HFFc6 (cell line): ENCODE results near the gene JADE2. TPM values are rescaled to one million over a fixed set of nuclear protein-coding genes. Genes with fewer than 3 reads are reported as not detected.
"Not testable (repeated sequence)": the region's sequence is repeated elsewhere in the genome, so short reads cannot be mapped to it uniquely, and the experiment has no call there.

Experiments
- DNase-seq: peaks from one replicate; pipeline ENCODE4 v3.0.0-alpha.2; 2018
- H3K27ac Mint-ChIP-seq: 2 replicates; pipeline ENCODE4 v1.8.0; 2020; ENCODE audit warnings: mild to moderate bottlenecking, mixed read lengths
- H3K27me3 Mint-ChIP-seq: 2 replicates; pipeline ENCODE4 v1.8.0; 2021; ENCODE audit warnings: mild to moderate bottlenecking, moderate library complexity, mixed read lengths; ENCODE audit not compliant: insufficient read depth
- H3K36me3 Mint-ChIP-seq: 2 replicates; pipeline ENCODE4 v1.8.0; 2021; ENCODE audit warnings: low read depth, mixed read lengths
- H3K4me1 Mint-ChIP-seq: 2 replicates; pipeline ENCODE4 v1.8.0; 2020; ENCODE audit warnings: low read depth, mixed read lengths
- H3K4me3 Mint-ChIP-seq: 2 replicates; pipeline ENCODE4 v1.8.0; 2020; ENCODE audit warnings: mild to moderate bottlenecking, moderate library complexity, mixed read lengths
- H3K9me3 Mint-ChIP-seq: 2 replicates; pipeline ENCODE4 v1.8.0; 2020; ENCODE audit warnings: mild to moderate bottlenecking, mixed read lengths
- total RNA-seq, 6 experiments: library from RNA; stranded (reverse); fragmentation: NEBNext Ultra II Directional; extraction: Animal tissue kit (Norgen Biotek cat#: 25700); gene quantifications; 2 replicates in 1 of 6; 3 replicates in 5 of 6; pipeline ENCODE4 v1.2.3, GENCODE V29; 2021
- TF ChIP-seq, protein P1 (sequence below): fragments of 200-600 bp; sonication (generic); IDR thresholded peaks from 2 replicates; pipeline ENCODE4 v1.5.0; 2021; ENCODE audit warnings: antibody characterized with exemption, mild to moderate bottlenecking

The JADE2 gene
- total RNA-seq, 6 experiments from 2014 or later = 32.8 to 41.0 (median 39.6) TPM

DNA sequence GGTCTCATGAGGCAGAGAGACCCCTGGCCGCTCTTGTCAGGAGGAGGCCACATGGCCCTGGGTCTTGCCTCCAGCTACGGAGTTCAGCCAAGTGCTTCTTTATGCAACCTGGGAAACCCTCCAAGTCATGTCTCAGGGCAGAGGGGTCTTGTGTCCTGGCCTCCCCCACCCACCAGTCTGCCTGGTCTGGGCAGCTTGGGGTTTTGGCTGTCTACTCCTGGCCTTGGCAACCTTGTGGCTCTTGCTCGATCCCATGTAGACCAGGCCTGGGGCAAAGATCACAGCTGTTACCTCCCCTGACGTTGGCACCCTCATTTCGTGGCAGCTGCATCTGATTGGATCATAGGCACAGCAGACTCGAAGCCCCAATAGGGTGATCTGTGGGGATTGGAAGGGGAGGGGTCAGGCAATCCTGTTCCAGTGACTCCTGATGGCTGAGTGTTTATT lies 28.4 kb downstream of the JADE2 start:
- Mint-ChIP-seq H3K4me1 (peaks cover 79% of the 10 kb centered on the region), H3K9me3 (no peaks in the 10 kb centered on the region), H3K4me3 (peak overlapping the region; percentile 73), H3K36me3 (peaks cover 24% of the 10 kb centered on the region), H3K27me3 (peaks cover 3% of the 10 kb centered on the region; the same call in 1 of the 2 replicates), H3K27ac (peak overlapping the region; percentile 81)
- TF ChIP-seq, protein P1, sequence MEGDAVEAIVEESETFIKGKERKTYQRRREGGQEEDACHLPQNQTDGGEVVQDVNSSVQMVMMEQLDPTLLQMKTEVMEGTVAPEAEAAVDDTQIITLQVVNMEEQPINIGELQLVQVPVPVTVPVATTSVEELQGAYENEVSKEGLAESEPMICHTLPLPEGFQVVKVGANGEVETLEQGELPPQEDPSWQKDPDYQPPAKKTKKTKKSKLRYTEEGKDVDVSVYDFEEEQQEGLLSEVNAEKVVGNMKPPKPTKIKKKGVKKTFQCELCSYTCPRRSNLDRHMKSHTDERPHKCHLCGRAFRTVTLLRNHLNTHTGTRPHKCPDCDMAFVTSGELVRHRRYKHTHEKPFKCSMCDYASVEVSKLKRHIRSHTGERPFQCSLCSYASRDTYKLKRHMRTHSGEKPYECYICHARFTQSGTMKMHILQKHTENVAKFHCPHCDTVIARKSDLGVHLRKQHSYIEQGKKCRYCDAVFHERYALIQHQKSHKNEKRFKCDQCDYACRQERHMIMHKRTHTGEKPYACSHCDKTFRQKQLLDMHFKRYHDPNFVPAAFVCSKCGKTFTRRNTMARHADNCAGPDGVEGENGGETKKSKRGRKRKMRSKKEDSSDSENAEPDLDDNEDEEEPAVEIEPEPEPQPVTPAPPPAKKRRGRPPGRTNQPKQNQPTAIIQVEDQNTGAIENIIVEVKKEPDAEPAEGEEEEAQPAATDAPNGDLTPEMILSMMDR = no peak
- no peak for DNase-seq

DNA sequence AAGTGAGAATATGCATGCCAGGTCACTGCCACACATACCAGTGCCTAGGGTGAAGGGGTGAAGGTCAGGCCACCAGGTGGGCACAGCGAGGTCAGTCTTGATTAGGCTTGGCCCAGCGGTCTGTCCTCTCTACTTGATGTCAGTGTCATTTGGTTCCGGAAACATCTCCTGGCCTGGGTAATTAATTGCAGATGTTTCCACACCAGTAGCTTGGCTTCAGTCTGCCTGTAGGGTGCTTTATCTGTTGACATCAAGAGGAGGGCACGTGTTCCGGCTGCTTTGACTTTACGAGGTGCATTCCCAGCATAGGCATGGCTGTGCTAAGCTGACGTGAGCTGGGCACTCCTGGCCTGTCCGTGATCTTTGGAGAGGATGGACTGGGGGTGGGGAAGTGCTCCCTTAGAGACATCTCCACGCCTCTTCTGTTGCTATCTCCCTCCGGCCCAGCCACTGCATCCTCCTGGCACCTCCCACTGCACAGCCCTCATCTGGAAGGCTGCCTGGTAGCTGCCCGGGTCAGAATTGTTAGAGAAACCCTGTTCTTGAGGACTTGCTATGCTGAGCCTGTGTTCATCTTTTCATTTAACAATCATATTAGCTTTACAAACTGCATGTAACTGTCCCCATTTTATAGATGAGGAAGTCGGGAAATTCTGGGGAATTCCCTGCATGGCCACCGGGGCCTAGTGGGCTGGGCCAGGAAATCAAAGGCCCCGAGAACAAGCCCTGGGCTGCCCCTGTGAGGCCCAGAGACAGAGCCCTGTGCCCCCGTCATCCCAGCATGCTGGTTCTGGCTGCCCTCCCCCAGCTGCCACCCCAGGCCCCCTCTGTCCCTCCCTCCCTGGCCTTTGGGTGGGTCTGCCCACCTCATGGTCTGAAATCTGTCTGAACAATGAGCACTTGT lies 29.1 kb downstream of the JADE2 start:
- peak overlapping the region; percentile 73 for H3K4me3 Mint-ChIP-seq
- DNase-seq = peak; percentile 100
- H3K36me3 Mint-ChIP-seq = peaks cover 21% of the 10 kb centered on the region
- TF ChIP-seq, protein P1 = peak; percentile 43
- peaks cover 3% of the 10 kb centered on the region; the same call in 1 of the 2 replicates for H3K27me3 Mint-ChIP-seq
- peak overlapping the region; percentile 81 for H3K27ac Mint-ChIP-seq
- H3K9me3 Mint-ChIP-seq = no peaks in the 10 kb centered on the region
- peaks cover 73% of the 10 kb centered on the region for H3K4me1 Mint-ChIP-seq

- no peaks in the 10 kb centered on the region for H3K9me3 Mint-ChIP-seq
- TF ChIP-seq, protein P1 = no peak
- DNase-seq = no peak
- H3K36me3 Mint-ChIP-seq = peaks cover 23% of the 10 kb centered on the region
- H3K4me3 Mint-ChIP-seq = peak overlapping the region; percentile 37; the same call in 1 of the 2 replicates
- peaks cover 5% of the 10 kb centered on the region; the same call in 1 of the 2 replicates for H3K27me3 Mint-ChIP-seq
- H3K4me1 Mint-ChIP-seq = peaks cover 65% of the 10 kb centered on the region
- H3K27ac Mint-ChIP-seq = peak overlapping the region; percentile 81
Observed at GRCh38 chr5:134555223-134555889, 29.9 kb downstream of the JADE2 start.

DNA sequence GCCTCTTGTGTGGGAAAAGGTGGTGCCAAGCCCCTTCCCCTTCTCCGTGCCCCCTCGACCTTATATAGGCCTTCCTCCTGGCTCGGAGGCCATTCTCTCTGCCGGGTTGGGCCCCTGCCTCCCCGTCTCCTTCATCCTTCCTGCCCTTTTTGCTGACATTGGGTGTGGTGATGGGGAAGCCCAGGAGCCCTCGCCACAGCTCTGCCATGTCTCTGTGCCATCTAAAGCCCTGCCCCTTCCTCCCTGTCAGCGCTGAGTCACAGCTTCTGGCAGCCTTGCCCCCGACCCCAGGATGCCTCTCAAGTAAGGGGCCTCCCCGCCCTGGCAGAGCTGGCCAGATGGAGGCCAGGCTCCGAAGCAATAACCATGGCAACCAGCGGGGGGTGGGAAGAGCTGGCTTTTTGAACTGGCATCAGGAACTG lies 30.4 kb downstream of the JADE2 start:
- TF ChIP-seq, protein P1 = no peak
- Mint-ChIP-seq H3K9me3 (no peaks in the 10 kb centered on the region), H3K27me3 (peaks cover 5% of the 10 kb centered on the region; the same call in 1 of the 2 replicates), H3K4me1 (peaks cover 60% of the 10 kb centered on the region), H3K4me3 (0 out of 2 replicates have a peak overlapping the region, but pooled peaks have one; percentile 37), H3K27ac (peak overlapping the region; percentile 81), H3K36me3 (peaks cover 24% of the 10 kb centered on the region)
- peak; percentile 60 for DNase-seq

DNA sequence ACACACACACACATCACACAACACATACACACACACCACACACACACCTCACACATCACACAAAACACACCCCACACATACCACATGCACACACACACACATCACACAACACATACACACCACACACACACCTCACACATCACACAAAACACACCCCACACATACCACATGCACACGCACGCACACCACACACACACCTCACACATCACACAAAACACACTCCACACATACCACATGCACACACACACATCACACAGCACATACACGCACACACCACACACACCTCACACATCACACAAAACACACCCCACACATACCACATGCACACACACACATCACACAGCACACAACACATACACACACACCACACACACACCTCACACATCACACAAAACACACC lies 31.1 kb downstream of the JADE2 start:
- Mint-ChIP-seq H3K4me3 (peak overlapping the region; percentile 28; the same call in 1 of the 2 replicates), H3K36me3 (peaks cover 29% of the 10 kb centered on the region), H3K4me1 (peaks cover 60% of the 10 kb centered on the region), H3K27ac (peak overlapping the region; percentile 83)
- not testable (repeated sequence) for H3K9me3 Mint-ChIP-seq, DNase-seq, H3K27me3 Mint-ChIP-seq
